GM19025 (cell line): ENCODE results near the gene MCCD1.
"Not testable (repeated sequence)": the region's sequence is repeated elsewhere in the genome, so short reads cannot be mapped to it uniquely, and the experiment has no call there.

Experiments
- ATAC-seq: cut with Tn5 transposase; IDR thresholded peaks from one replicate; pipeline ENCODE4 v1.9.1; 2021; ENCODE audit warnings: mild to moderate bottlenecking, low read depth, moderate library complexity; ENCODE audit not compliant: unreplicated experiment

The MCCD1 gene

DNA sequence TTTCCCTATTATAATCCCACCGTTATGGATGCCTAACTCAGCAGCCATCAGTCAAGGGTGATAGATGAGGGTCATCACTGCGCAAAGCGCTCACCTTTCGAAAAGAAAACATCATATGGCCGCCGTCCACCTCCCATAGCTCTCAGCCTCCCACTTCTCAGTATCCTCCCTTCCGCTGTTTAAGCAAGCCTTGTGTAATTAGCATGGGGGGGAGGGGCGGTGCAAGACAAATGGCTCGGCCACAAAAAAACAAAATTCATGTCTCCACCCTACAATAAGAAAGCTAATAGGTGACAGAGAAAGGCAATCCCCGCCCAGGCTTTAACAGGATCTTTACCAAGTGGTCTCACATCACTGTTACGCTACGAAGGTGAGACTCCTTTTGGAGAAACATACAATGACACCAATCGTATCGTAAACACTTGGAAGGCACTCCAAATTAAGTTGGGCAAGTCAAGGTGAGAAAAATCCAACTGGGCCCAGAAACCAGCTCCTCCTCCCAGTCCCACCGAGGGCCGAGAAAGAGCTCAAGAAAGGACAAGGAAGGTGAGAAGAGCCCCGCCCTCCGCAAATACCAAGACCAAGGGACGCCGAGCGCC lies 12.4 kb downstream of the MCCD1 start:
- no peak for ATAC-seq

DNA sequence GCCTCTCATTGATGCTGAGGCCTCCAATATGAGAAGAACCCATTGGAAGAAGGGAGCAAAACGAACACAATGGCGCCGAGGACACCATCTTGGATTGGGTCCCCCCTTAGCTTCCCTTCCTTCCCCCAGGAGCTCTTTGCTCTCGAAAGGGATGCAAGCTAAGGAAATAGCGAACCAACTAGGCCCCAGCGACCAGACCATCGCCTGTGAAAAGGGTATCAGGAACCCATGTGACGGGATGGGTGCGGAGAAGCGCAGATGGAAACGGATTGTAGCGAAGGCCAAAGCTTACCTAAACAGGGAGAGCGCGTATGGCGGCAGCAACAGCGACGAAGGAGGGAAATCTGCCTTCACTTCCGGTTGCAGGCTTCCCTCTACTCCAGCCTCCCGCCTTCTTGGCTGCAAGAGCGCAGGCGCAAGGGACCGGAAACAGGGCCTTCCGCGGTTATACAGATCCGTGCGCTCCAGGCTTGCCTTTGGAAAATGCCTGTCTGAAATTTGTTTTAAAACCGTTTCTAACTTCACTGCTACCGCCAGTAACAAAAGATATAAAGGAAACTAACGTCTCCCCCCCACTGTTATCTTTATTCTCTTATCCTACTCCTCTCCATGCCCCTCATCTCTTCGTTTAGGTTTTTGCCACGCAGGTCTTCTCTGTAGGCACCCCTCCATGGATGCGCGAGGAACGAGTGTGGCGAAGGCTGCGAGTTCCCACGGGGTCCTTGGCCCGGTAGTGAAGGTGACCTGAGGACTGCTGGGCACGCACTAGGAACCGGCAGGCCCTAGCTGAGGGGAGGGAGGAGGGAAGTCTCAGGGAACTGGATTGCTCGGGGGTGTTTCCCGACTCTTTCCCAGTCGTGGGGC lies 13.1 kb downstream of the MCCD1 start, which contains the start of gene DDX39B:
Gene DDX39B (minus strand): TSS at position 346 of the 864 bp plus-strand sequence. CDS start 1,471 bp downstream, outside the sequence.
- ATAC-seq, result peak; percentile 65

DNA sequence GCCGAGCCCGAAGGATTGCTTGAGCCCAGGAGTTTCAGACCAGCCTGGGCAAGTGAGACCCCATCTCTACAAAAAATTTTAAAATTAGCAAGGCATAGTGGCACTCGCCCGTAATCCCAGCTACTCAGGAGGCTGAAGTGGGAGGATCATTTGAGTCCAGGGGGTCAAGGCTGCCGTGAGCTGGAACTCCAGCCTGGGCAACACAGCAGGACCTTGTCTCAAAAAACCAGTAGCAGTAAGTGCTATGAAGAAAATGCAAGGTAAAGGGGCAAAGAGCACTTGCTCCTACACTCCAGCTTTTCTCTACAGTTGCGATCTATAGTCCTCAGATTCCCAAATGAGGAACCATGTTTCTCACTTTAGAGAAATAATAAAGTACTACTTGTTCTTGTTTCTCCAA lies 14.9 kb downstream of the MCCD1 start:
- ATAC-seq, result no peak

DNA sequence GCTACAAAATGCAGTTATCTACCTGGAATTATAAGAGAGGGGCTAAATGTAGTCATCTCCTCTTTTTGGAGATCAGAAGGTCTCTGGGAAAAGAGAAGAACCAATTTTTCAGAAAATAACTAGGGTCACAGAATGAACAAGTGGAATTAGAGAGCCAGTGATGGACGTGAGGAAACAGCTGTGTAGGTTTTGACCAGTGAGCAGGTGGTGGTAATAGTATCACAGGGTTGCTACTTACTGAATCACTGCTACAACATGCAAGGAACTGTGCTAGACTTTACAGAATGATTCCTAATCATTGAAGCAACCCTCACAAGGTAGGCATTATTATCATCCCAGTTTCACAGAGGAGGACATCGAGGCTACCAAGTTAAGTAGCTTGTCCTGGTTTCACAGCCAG lies 15.9 kb downstream of the MCCD1 start:
- no peak for ATAC-seq

DNA sequence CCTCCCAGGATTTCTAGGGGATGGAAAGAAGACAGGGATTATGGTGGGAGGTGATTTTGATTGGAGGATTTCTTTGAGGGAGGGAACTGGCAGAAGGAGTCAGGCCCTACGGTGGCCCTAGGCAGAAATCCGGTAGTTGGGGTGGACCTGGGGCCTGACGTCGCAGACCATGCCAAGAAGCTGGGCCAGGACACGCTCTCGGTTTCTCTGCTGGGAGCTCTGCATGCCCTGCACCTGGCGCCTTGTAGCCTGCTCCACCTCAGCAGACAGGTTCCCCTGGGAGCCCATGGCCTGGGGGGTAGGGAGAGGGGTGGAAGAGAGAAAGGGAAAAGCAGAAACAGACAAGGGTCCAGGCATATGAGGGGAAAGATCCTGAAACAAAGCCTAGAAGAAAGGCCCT lies 16.5 kb downstream of the MCCD1 start:
- ATAC-seq, result no peak

DNA sequence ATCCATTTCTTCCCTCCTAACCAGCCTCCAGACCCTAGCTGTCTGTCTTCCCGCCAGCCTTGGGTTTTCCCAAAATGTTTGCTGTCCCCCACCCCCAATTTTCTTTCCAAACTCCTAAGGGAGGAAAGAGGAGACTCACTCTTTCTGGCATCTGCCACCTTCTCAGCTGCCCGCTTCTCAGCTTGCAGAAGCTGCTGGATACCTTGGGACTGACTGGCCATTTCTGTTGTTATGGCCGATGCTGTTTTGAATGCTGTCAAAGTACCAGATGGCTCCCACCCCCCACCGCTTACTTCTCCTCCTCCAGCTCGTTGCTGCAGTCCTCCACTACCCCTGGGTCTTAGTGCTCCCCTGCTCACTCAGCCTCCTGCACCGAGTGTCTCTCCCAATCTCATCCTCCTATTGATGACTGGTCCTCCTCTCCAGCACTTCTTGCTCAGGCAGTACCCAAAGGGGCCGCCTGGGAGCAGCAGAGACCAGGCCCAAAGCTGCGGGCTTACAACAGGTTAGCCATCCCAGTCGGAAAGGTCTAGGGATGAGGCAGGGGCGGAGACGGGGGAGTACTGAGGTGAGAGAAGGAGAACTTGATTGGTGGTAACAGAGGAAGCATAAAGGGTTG lies 17.7 kb downstream of the MCCD1 start, which contains the start of gene ATP6V1G2:
Gene ATP6V1G2 (minus strand): TSS at position 270 of the 619 bp plus-strand sequence. CDS start 49 bp downstream, at position 221.
- ATAC-seq, result no peak

DNA sequence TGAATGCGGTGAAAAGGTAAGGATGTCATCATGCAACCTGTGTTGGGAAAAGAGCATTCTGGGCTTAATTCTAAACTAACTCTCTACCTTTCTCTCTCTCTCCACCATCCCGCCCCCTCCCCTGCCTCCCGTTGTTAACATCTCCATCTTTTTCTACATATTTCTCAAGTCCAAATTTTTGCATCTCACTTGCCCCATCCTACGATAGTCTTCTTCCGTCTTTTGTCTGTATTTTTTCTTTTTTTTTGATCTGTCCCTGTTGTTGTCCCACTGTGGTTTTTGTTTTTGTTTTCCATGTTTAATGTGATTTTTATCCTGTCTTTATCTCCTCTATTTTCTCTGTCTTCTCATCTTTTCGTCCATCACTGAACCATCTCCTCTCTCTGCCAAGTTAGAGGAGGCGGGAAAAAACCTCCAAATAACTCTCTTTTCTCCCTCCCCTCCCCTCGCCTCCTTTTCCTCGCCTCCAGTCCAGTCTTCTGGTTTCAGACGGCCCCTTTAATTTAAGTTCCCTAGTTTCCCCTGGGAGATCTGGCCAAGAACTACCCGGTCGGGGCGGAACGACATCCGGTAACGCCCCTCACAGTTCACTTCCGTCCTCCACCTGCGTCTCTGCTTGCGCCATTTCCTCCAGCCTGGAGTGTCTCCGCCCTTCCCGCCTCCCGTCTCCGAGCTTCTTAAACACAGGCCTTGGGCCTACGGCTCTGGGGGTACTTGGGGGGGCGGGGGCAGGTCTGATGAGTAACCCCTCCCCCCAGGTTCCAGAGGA lies 18.4 kb downstream of the MCCD1 start, which contains the start of gene NFKBIL1:
Gene NFKBIL1 (plus strand): TSS at position 651 of the 769 bp plus-strand sequence. CDS start 87 bp downstream, at position 738.
- ATAC-seq, result peak; percentile 72

DNA sequence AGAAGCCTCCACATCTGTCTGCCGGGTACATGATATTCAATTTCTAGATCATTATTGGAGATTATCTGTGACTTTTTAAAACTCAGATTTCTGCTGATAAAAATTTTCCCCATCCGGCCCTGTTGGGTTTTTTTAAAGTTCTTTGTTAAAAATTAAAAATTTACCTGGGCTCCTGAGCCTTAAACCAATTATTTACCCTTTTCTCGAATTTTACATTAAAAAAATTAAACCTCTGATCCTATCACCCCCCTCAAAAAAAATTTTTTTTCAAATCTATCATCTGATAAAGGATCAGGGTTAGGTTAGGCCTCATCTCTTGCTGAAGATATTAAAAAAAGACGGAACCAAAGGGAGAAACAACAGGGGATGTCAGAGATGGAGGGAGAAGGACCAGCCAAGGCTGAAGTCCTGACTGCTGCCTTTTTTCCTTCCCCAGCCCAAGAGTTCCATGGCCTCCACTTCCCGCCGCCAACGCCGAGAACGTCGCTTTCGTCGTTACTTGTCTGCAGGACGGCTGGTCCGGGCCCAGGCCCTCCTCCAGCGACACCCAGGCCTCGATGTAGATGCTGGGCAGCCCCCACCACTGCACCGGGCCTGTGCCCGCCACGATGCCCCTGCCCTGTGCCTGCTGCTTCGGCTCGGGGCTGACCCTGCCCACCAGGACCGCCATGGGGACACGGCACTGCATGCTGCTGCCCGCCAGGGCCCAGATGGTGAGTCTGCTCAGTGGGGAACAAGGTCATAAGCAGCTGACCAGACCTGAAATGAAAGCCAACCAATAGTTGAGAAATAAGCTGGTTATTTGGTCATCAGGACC lies 19.2 kb downstream of the MCCD1 start:
- no peak for ATAC-seq

DNA sequence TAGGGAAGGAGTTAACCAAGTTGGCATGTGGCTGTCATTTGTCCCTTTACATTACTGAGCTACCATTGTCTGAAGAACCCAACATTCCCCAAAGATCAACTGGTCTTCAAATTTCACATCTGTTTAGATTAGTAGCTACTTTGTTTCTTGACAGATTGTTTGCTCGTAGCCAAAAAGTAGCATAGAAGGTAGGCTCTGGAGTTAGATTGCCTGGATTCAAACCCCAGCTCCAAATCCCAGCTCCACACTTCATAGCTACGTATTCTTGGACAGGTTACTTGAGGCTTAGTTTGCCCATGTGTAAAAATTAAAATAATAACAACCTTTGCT lies 19.7 kb downstream of the MCCD1 start:
- no peak for ATAC-seq

DNA sequence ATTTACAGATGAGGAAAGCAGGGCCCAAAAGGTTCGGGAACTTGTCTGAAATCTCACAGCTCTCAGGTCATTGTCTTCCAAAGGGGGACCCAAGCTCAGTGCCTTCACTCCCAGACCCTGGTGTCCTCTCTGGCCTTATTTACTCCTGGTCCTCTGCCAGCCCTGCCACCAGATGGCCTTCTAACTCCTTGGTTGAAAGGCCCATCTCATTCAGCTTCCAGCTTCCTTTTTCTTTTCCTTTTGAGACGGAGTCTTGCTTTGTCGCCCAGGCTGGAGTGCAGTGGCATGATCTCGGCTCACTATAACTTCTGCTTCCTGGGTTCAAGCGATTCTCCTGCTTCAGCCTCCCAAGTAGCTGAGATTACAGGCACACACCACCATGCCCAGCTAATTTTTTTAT lies 22.6 kb downstream of the MCCD1 start:
- ATAC-seq, result not testable (repeated sequence)

DNA sequence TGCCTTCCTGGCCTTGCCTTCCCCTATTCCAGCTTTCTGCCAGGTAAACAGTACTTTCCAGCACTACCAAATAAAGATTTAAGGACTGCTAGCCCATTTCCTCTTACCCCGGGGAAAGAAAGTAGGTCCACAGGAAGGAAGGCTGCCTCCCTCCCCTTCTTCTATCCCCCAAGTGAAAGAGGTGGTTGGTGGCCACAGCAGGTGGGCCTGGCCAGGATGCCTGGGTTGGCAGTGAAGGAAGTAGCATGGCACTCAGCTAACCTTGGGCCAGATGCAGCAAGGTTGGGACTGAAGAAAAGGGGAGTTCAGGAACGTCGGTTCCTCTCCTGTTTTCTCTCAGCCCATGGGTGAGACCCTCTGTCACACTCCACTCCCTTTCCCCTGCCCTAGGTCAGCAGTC lies 27.5 kb downstream of the MCCD1 start:
- ATAC-seq, result no peak

DNA sequence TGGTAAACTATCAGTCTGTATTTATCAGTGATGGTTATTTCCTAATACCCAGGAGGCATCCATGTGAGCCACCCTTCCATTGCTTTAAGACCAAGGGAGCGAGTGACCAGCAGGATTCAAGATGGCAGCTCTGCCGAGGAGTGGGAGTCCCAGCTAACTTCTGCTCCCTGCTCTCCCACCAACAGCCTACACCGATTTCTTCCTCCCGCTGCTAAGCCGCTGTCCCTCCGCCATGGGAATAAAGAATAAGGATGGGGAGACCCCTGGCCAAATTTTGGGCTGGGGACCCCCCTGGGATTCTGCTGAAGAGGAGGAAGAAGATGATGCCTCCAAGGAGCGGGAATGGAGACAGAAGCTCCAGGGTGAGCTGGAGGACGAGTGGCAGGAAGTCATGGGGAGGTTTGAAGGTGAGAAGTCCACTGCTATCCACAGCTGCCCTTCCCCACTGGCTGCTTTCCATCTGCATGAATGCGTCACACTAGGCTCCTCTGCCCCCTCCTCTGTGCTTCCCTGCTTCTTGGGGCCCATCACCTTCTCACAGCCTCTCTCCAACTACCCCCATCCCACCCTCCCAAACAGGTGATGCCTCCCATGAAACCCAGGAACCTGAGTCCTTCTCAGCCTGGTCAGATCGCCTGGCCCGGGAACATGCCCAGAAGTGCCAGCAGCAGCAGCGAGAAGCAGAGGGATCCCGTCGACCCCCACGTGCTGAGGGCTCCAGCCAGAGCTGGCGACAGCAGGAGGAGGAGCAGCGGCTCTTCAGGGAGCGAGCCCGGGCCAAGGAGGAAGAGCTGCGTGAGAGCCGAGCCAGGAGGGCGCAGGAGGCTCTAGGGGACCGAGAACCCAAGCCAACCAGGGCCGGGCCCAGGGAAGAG lies 28.9 kb downstream of the MCCD1 start:
- no peak for ATAC-seq

DNA sequence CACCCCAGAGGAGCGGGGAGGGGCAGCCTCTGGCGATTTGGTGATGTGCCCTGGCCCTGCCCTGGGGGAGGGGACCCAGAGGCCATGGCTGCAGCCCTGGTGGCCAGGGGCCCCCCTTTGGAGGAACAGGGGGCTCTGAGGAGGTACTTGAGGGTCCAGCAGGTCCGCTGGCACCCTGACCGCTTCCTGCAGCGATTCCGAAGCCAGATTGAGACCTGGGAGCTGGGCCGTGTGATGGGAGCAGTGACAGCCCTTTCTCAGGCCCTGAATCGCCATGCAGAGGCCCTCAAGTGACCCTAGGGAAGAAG lies 29.5 kb downstream of the MCCD1 start:
- ATAC-seq, result no peak

DNA sequence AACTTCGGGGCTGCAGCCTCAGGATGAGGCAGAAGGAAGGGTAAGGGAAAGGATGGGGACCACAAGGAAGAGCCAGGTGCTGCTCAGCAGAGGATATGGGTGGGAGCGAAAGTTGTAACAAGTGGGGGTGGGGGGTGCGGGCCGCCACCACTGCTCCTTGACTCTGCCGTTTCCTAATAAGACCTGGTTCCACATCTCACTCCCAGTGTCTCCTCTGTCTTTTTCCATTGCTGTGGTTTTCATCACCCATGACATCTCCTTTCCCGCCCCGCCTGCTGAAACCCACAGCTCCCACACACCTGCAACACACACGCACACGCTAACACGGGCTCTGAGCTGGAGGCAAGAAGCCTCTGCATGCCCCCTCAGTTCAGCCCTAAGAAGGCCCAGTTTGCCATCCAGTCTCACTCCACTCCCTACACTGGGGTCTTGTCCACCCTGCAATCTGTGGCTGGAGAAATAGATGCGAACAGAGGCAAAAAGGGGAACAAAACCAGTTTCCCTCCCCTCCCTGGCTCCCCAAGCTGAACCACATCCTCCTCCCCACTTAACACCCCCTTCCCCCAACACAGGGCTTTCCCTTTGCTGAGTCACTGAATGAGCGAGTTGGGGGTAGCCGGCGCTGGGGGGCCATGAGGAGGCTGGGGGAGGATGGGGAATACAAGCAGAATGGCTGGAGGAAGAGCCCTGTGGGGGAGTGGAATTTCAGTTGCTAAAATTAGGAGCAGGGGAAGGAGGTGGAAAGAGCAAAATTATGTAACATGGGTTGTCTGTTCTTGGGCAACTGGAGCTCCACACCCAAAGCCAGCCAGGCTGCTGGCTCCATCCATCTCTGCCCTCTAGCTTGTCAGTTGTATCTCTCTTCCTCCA lies 30.1 kb downstream of the MCCD1 start:
- no peak for ATAC-seq

DNA sequence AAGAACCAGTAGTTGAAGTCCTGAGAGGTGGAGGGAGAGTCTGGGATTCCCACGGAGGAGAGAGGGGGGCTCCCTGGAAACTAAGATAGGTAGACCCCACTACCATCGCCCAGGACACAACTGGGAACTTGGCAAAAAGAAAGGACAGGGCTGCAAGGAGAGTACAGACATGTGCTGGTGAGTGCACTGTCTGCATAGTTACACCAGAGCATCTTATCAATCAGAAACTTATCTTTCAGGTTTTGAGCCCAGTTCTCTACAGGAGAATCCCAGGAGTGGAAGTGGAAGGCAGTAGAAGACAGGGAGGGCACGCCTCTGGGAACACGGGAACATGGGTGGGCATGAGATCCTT lies 30.8 kb downstream of the MCCD1 start:
- no peak for ATAC-seq

DNA sequence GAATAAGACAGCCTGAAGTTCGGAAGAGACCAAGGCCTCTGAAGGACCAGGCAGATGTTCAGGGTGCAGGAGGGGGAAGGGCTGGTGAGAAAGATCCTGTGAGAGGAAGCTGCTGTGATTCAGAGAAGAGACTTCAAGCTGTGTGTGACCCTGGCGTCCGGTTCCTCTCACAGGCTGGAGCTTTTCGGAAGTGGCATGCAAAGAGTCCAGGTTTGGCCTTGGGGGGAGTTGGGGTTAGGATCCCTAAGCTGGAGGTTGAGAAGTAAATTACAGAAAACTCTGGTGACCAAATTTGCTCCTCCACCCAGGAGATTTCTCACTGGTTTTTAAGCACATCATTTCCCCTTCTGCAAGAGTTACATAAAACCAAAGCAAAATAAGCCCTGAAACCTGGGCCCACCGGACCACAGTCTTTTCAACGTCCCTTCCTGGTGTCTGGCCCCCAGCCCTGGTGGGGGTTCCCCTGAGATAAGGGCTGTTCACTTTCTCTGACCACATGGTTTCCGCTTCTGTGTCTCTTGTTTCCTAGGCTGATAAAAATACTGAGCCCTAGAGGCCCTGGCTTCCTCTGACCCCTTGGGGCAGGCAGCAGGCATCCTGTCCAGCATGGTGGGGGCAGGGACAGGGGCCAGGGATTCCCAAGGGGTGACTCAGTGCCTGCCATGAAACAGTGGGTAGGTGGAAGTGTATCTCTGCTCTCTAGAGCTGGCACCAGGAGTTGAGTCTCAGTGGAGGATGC lies 31.4 kb downstream of the MCCD1 start:
- peak; percentile 76 for ATAC-seq

DNA sequence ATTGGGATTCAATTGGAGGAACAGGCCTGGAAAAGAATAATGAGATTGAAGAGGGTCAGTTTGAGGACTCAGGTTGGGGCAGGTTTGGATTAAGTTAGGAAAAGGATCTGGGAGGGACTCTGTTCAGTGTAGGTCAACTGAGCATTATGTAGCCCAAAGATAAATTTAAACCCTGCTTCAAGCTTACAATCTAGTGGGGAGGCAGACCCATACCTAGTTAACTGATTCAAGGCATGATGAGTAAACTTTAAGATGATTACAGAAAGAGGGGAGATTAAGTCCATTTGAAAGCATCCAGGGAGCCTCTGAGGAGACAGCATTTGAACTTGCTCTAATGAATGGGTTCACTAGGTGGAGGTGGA lies 31.9 kb downstream of the MCCD1 start:
- no peak for ATAC-seq
